ENCODE results near the gene RAD9A.

RAD9A gene

DNA sequence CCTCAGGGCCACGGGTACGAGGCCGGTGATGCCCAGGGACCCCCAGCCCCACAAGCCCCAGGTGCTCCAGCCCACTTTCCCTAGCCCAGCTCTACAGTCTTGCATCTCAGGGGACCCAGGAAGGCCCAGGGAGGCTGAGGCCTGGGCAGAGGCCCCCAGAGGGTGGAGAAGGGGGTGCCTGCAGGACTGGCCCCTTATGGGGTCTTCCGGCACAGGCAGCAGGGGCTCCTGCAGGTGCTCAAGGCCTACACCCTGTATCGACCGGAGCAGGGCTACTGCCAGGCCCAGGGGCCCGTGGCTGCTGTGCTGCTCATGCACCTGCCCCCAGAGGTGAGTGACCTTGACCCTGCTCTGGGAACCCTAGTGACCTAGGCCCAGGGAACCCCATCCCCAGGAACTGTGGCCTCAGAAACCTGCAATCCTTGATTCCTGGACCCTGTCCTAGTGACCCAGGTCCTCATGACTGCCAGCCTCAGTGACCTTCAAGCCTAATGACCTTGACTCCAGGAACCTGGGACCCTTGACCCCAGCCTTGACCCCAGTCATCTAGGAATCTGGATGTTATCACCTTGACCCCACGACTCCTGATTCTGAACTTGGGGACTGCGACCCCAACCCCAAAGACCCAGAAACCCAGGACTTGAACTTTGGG is 14.0 kb downstream of the RAD9A start:
- H3K4me3 ChIP-seq (ENCODE audit: low read depth, low read length): no peak overlapping the region
- TF ChIP-seq, protein P1, sequence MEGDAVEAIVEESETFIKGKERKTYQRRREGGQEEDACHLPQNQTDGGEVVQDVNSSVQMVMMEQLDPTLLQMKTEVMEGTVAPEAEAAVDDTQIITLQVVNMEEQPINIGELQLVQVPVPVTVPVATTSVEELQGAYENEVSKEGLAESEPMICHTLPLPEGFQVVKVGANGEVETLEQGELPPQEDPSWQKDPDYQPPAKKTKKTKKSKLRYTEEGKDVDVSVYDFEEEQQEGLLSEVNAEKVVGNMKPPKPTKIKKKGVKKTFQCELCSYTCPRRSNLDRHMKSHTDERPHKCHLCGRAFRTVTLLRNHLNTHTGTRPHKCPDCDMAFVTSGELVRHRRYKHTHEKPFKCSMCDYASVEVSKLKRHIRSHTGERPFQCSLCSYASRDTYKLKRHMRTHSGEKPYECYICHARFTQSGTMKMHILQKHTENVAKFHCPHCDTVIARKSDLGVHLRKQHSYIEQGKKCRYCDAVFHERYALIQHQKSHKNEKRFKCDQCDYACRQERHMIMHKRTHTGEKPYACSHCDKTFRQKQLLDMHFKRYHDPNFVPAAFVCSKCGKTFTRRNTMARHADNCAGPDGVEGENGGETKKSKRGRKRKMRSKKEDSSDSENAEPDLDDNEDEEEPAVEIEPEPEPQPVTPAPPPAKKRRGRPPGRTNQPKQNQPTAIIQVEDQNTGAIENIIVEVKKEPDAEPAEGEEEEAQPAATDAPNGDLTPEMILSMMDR (IDR thresholded peaks at IDR 0.05; ENCODE audit: low read depth, low read length): no peak
- in situ Hi-C loops (cut with HindIII; ENCODE audit: low sequenced_read_pairs): no loop called here
- no peak for DNase-seq (ENCODE audit: low read depth, low spot score)

DNA sequence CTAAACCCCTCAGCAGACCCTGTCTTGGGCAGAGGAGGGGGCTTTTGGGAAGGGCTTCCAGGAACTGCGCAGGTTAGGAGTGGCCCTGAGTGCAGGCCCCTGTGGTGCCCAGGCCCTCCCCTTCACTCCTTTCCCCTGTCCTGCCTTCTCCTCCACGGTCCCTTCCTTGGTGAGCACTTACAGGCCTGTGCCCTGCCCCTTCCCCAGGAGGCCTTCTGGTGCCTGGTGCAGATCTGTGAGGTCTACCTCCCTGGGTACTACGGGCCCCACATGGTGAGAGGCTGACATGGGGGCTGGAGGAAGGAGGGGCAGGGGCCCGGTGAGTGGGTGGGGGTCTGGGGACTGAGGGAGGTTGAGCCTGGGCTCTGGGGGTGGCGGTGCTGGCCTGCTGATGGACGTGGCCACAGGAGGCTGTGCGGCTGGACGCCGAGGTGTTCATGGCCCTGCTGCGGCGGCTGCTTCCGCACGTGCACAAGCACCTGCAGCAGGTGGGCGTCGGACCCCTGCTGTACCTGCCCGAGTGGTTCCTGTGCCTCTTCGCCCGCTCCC is 14.7 kb downstream of the RAD9A start:
- in situ Hi-C loops (cut with HindIII; ENCODE audit: low sequenced_read_pairs): no loop called here
- TF ChIP-seq, protein P1 (IDR thresholded peaks at IDR 0.05; ENCODE audit: low read depth, low read length): no peak
- no peak overlapping the region for H3K4me3 ChIP-seq (ENCODE audit: low read depth, low read length)
- DNase-seq (ENCODE audit: low read depth, low spot score): no peak

DNA sequence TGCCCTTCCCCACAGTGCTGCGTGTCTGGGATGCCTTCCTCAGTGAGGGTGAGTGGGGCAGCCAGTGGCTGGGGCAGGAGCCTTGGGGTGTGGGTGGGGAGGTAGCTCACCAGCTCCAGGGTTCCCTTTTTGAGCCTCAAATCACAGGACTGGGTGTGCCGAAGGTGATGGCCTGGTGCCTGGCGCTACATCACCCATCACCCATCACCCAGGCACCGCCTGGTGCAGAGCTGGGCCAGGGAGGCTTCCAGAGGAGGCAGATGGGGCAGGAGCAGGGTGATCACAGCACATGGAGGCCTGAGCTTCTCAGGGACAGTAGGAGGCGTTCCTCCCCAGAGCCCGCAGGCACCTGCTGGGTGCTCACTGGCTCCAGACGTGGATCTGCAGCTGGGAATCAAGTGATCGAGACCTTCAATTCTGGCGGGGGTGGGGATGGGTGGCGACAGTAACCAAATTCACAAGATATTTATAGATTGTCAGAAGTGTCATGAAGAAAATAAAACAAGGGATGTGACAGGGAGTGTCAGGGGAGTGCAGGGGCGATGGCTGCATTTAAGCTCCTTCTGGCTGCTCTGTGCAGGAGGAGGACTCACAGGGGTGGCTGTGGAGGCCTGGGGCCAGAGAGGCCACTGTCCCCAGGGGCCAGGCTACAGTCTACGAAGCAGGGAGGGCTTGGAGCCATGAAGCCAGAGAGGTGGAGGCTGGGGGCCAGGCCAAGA is 15.3 kb downstream of the RAD9A start:
- DNase-seq (ENCODE audit: low read depth, low spot score): no peak
- TF ChIP-seq, protein P1 (IDR thresholded peaks at IDR 0.05; ENCODE audit: low read depth, low read length): no peak
- H3K4me3 ChIP-seq (ENCODE audit: low read depth, low read length): no peak overlapping the region
- in situ Hi-C loops (cut with HindIII; ENCODE audit: low sequenced_read_pairs): no loop called here

DNA sequence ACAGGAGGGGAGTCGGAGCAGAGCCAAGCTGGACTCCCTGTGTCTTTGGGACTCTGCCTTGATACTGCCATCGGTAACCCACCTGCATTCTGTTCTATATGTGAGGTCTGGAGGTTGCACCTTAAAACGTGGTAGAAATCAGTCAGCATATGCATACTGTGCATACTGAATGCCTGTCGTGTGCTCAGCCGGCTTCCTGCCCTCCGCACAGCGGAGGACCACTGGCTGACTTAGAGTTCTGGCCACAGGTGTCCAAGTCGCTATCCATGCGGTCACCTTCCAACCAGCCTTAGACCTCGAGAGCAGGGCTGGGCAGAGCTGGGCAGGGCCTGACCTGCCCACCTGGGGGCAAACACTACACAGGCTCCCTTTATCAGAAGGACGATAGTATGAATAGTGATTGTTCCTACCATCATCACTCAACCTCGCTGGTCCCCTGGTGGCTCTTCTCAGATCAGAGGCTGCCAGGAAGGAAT is 15.9 kb downstream of the RAD9A start:
- no peak overlapping the region for H3K4me3 ChIP-seq (ENCODE audit: low read depth, low read length)
- in situ Hi-C loops (cut with HindIII; ENCODE audit: low sequenced_read_pairs): no loop called here
- TF ChIP-seq, protein P1 (IDR thresholded peaks at IDR 0.05; ENCODE audit: low read depth, low read length): no peak
- no peak for DNase-seq (ENCODE audit: low read depth, low spot score)

DNA sequence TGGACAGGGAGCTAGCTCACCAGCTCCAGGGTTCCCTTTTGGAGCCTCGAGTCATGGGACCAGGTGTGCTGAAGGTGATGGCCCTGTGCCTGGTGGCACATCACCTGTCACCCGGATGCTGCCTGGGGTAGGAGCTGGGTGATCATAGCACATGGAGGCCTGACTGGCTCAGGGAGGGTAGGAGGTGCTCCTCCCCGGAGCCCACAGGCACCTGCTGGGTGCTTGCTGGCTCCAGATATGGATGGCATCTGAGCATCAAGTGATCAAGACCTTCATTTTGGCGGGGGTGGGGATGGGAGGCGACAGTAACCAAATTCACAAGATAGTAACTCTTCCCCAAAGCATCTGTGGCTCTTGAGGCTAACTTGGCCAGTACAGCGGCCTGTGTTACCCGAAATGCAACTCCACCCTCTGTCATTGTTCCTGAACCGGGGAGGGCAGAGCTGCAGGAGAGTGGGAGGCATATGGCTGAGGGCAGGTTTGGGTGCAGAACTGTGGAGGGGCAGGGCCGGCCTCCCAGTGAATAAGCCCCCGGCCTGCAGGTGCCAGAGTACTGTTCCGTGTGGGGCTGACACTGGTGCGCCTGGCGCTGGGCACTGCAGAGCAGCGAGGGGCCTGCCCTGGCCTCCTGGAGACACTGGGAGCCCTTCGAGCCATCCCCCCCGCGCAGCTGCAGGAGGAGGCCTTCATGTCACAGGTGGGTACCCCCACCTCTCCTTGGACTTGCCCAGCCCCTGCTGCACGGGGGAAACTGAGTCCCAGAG is 16.8 kb downstream of the RAD9A start:
- no peak for DNase-seq (ENCODE audit: low read depth, low spot score)
- TF ChIP-seq, protein P1 (IDR thresholded peaks at IDR 0.05; ENCODE audit: low read depth, low read length): no peak
- in situ Hi-C loops (cut with HindIII; ENCODE audit: low sequenced_read_pairs): no loop called here
- no peak overlapping the region for H3K4me3 ChIP-seq (ENCODE audit: low read depth, low read length)

DNA sequence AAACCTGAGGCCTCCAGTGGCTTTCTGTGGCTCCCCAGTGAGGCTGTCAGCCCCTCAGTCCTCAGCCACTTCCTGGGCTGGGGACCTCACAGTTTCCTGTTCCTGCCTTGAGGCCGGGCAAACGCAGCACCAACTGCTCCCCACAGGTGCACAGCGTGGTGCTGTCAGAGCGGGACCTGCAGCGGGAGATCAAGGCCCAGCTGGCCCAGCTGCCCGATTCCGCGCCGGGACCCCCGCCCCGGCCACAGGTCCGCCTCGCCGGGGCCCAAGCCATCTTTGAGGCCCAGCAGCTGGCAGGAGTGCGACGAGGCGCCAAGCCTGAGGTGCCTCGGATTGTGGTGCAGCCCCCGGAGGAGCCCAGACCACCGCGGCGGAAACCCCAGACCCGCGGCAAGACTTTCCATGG is 17.5 kb downstream of the RAD9A start:
- in situ Hi-C loops (cut with HindIII; ENCODE audit: low sequenced_read_pairs): no loop called here
- no peak for DNase-seq (ENCODE audit: low read depth, low spot score)
- TF ChIP-seq, protein P1 (IDR thresholded peaks at IDR 0.05; ENCODE audit: low read depth, low read length): no peak
- H3K4me3 ChIP-seq (ENCODE audit: low read depth, low read length): no peak overlapping the region

All from astrocyte of the spinal cord (primary cell).